Measurements from ENCODE around the gene MKNK2. TPM values are rescaled to one million over a fixed set of nuclear protein-coding genes. Genes with fewer than 3 reads are reported as not detected.

The MKNK2 gene
- polyA plus RNA-seq, 12 donors = 51.7 to 925 (median 82.0) TPM

DNA sequence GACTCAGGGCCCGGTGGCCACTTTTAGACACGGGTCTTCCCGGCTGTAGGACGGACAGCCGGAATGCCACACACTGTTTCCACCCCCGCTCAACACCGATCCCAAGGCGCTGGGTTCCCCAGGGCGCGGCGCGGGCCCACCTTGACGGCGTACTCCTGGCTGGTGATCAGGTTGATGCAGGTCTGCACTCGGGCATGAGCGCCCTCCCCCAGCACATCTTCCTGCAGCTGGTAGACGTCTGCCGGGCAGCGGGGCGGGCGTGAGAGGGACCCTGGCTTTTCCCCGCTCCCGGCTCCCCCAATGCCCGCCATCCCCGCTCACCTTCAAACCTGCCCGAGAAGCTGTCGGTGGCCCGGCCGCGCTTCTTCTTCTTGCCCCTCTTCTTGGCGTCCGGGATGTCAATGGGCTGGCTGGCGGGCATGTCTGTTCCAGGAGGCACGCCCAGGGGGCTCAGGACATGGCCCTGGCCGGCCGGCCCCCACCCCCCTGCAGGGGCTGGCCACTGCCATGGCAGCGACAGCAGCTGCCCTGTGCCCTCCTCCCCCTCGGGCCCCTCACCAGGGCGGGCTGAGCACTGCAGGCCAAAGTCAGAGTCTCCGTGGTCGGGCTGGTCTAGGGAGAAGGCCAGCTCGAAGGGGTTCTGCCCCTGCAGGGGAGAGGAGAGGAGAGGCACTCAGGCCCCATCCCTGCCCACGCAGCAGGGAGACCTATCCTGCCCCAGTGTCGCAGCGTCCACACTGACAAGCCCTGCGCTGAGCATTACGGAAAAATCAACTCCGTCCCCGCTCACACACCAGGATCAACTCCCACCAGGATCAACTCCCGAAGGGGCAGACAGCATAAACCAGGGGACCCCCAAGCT, 4.8 kb downstream of the MKNK2 start:
- DNase-seq = no peak

GRCh38 chr19:2045501-2046045, 5.5 kb downstream of the MKNK2 start:
- DNase-seq = no peak

- no peak for DNase-seq
Observed at GRCh38 chr19:2044709-2045500, 6.1 kb downstream of the MKNK2 start.

DNA sequence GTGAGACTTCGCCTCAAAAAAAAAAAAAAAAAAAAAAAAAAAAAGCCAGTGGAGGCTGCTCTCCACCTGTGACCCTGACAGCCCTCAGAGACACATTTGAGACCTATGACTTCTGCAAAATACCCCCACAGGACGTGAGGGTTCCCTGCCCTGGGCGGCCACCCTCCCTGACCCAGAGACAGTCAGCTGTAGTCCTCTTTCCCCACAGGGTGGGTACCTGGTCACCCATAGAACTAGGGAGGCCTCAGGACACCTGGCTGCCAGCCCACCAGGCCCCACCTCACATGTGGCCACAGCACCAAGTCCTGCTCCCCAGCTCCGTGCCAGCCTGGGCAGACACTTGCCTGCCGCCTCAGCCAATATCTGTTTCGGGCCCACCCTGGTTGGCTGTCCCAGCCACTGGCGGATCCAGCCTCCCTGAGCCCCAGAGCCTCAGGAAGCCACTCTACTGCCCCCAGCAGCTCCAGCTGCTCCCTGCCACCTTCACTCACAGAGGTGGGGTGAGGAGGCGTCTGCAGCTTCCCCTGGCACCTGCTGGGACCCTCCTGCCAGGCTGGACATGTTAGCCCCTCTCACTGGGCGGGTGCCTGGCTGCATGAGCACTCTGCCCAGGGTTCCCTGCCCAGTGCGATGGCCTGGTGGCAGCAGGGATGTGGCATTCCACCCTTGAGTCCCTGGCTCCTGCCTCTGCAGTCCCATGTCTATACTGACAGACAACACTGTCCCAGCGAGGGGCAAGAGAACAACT, 6.9 kb downstream of the MKNK2 start:
- no peak for DNase-seq

GRCh38 chr19:2043251-2043641, 7.8 kb downstream of the MKNK2 start:
- no peak for DNase-seq

- no peak for DNase-seq
Observed at GRCh38 chr19:2042485-2043250, 8.4 kb downstream of the MKNK2 start.

- peak; percentile 90 for DNase-seq
Observed at GRCh38 chr19:2041683-2042484, 9.2 kb downstream of the MKNK2 start.

DNA sequence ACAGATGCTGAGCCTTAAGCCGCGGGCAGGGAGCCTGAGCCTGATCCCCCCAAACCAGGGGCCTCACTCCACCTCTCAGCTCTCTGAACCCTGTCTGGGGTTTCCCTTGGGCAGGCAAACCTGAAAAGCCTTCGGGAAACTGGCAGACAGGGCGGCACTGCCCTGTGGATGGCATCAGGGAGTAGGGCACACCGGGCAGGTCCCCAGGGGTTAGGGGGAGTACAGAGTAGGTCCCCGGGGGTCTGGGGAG, 9.7 kb downstream of the MKNK2 start:
- DNase-seq = no peak

GRCh38 chr19:2040647-2041432, 10.2 kb downstream of the MKNK2 start:
- DNase-seq = no peak

- no peak for DNase-seq
Observed at GRCh38 chr19:2039959-2040646, 10.9 kb downstream of the MKNK2 start.

DNA sequence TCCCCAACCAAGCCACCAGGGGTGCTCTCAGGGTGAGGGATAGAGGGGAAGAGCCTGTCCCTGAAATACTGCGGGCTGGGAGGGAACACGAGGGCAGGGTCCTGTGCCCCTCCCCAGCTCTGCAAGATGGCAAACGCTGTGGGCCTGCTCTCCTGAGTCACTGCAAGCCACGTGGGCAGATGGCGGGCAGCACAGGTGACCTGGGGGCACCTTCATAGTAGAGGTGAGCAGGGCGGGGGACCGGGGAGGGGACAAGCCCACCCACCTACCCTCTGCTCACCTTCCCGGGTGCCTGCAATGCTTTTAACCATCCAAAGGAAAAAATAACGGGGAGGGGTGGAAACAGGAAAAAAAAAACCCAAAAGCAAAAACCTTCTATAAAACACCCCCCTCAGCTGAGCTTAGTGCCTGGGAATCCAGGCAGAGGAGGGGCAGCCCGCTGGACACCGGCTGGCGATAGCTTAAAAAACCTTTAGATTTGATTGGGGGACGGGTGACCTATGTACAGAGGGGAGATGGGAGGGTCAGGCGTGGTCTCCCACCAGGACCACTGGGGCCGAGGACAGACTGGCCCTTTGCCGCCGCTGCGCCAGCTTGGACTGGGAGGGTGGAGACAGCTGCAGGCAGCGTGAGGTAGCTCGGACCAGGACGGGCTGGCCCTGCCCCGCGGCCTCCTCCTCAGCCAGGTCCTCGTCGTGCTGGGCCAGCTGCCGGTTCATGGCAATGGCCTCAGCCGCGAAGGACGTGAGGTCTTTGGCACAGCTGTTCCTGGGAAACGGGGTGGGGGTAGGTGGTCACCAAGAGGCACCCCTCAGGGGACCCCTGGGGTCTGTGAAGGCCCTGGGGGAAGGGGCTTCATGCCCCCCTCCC, 11.7 kb downstream of the MKNK2 start:
- no peak for DNase-seq

DNA sequence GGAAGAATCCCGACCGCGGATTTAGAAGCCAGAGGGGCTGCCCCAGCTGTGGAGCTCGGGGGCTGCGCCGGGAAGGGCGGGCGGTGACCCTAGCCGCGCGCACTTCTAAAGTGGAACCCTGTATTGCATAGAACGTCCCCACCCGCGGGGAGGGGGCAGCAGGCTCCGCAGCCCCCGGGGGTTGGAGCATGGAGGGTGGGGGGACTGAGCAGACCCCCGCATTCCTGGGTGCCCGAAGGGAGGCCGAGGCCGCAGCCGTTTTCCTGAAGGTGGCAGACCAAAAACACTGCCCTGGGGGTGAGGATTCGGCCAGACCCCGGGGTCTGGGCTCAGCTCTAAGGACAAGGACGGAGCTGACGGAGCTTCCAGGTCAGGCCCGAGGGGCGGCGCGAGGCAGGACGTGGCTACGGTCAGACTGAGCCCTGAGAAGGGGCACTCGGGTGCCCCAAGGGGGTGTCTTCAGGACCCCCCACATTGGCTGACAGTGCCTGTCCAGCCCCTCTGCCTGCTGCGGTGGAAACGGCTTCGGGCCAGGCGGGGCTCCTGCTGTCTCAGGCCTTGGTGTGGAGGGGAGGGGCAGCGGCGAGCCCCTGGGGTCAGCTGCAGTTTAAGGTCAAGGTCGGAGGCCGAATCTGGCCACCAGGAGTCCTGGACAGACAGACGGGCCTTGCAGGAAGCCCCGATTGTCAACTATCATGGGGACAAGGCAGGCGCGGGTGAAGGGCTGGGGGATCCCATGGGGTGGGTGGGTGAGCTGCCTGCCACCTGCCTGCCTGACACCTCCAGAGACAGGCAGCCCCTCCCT, 12.6 kb downstream of the MKNK2 start:
- no peak for DNase-seq

- no peak for DNase-seq
Observed at GRCh38 chr19:2037651-2038255, 13.3 kb downstream of the MKNK2 start.

- no peak for DNase-seq
Observed at GRCh38 chr19:2036424-2036823, 14.6 kb downstream of the MKNK2 start.

- DNase-seq = no peak
Observed at GRCh38 chr19:2035590-2035991, 15.5 kb downstream of the MKNK2 start.

DNA sequence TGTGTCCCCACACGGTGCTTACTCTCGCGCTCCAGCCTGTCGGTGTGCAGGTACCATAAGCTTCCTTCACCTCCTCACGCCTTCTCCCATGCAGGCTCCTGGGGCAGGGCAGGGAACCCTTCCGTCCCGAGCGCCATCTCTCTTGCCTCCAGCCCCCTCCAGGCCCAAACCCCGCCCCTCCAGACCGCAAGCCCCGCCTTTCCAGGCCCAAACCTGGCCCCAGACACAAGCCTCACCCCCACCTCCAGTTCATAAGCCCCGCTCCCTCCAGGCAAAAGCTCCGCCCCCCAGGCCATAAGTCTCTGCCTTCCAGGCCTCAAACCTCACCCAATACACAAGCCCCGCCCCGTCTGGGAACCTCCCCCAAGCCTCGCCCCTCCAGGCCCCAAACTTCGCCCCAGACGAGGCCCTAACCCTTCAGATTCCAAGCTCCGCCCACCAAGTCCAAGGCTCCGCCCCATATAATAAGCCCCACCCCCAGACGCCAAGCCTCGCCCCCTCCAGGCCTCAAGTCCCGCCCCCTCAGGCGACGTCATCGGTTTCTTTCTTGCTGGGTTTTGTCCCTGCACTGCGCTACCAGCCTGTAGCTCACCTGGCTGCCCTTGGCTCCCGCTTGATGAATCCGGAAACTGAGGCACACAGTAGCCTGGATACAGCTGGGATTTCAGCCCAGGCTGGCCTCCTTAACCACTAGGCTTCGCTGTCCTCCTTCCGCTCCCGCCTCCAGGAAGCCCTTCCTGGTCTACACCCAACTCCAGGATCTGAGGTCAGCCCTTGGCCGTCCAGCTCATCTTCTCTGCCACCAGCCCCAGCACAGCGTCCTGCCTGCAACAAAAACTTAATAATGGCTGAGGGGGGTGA, 16.1 kb downstream of the MKNK2 start:
- DNase-seq = no peak
